A673 (cell line): ENCODE measurements around the gene KCNS3.

Experiments used
- EZH2 ChIP-seq: fragments of 200-600 bp; sonication (generic); IDR thresholded peaks from 2 replicates; pipeline ENCODE4 v1.6.1; 2017; ENCODE audit warnings: borderline replicate concordance, low read depth, mild to moderate bottlenecking, mixed read lengths, antibody characterized with exemption, low read length; ENCODE audit not compliant: poor library complexity, severe bottlenecking
- TF ChIP-seq, protein P1 (sequence below): fragments of 300-800, 200-600 bp; sonication (generic); conservative IDR thresholded peaks from 2 replicates; pipeline ENCODE4 v1.5.1; 2017; ENCODE audit warnings: low read depth, mild to moderate bottlenecking, antibody characterized with exemption, low read length, moderate library complexity, mixed read lengths

- TF ChIP-seq, protein P1, sequence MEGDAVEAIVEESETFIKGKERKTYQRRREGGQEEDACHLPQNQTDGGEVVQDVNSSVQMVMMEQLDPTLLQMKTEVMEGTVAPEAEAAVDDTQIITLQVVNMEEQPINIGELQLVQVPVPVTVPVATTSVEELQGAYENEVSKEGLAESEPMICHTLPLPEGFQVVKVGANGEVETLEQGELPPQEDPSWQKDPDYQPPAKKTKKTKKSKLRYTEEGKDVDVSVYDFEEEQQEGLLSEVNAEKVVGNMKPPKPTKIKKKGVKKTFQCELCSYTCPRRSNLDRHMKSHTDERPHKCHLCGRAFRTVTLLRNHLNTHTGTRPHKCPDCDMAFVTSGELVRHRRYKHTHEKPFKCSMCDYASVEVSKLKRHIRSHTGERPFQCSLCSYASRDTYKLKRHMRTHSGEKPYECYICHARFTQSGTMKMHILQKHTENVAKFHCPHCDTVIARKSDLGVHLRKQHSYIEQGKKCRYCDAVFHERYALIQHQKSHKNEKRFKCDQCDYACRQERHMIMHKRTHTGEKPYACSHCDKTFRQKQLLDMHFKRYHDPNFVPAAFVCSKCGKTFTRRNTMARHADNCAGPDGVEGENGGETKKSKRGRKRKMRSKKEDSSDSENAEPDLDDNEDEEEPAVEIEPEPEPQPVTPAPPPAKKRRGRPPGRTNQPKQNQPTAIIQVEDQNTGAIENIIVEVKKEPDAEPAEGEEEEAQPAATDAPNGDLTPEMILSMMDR: no peak
- TF ChIP-seq EZH2: no peak
Measured at GRCh38 chr2:17960925-17961324, 82.5 kb downstream of the KCNS3 start.
